Upper lobe of right lung (tissue), 1 donor: ENCODE results near the gene LRRC8E. TPM values are rescaled to one million over a fixed set of nuclear protein-coding genes. Genes with fewer than 3 reads are reported as not detected.

Source experiments
- ATAC-seq: fragments of 200-7000 bp; cut with Tn5 transposase; one replicate; pipeline ENCODE4 v1.9.1; 2020; ENCODE audit warnings: mild to moderate bottlenecking, moderate library complexity
- DNase-seq: peaks from one replicate; pipeline ENCODE4 v3.0.0-alpha.2; 2020
- H3K27ac ChIP-seq: fragments of 200-600 bp; one replicate; pipeline ENCODE4 v1.8.0; 2022
- H3K27me3 ChIP-seq: fragments of 200-600 bp; one replicate; pipeline ENCODE4 v1.8.0; 2022; ENCODE audit warnings: mild to moderate bottlenecking
- H3K36me3 ChIP-seq: fragments of 200-600 bp; one replicate; pipeline ENCODE4 v1.8.0; 2022
- H3K4me1 ChIP-seq: fragments of 200-600 bp; one replicate; pipeline ENCODE4 v1.8.0; 2022
- H3K4me3 ChIP-seq: fragments of 200-600 bp; one replicate; pipeline ENCODE4 v1.8.0; 2022; ENCODE audit warnings: mild to moderate bottlenecking
- H3K9me3 ChIP-seq: fragments of 200-600 bp; one replicate; pipeline ENCODE4 v1.8.0; 2022
- CTCF ChIP-seq: fragments of 200-600 bp; IDR thresholded peaks from one replicate; pipeline ENCODE4 v1.8.0; 2022; ENCODE audit warnings: antibody characterized with exemption
- intact Hi-C: fragments of 100-400 bp; cut with DNase I; formaldehyde crosslinking; loops from one replicate; pipeline ENCODE4 v1.11.0; 2022
- total RNA-seq: library from RNA; stranded (reverse); fragmentation: NEBNext Ultra II Directional; extraction: Animal tissue kit (Norgen Biotek cat#: 25700); gene quantifications from one replicate; pipeline ENCODE4 v1.2.1, GENCODE V29; 2021
- donor health status: DM: no; HTN: yes; CAD: no; lungs with severe emphysema.

LRRC8E gene
- total RNA-seq, 1 donor from 2014 or later = 11.0 TPM

GRCh38 chr19:7941895-7942596 is 53.7 kb downstream of the LRRC8E start:
- Histone ChIP-seq H3K36me3 (peaks cover 36% of the 10 kb centered on the region), H3K9me3 (no peaks in the 10 kb centered on the region), H3K4me3 (no peak overlapping the region), H3K27me3 (no peaks in the 10 kb centered on the region), H3K4me1 (peaks cover 12% of the 10 kb centered on the region), H3K27ac (no peak overlapping the region)
- no peak for DNase-seq
- intact Hi-C loops = loop anchor here (10.0 kb wide), 1 partner anchor 313 kb away; no protein-coding TSS in a partner anchor
- no peak for TF ChIP-seq CTCF
- ATAC-seq = no peak

DNA sequence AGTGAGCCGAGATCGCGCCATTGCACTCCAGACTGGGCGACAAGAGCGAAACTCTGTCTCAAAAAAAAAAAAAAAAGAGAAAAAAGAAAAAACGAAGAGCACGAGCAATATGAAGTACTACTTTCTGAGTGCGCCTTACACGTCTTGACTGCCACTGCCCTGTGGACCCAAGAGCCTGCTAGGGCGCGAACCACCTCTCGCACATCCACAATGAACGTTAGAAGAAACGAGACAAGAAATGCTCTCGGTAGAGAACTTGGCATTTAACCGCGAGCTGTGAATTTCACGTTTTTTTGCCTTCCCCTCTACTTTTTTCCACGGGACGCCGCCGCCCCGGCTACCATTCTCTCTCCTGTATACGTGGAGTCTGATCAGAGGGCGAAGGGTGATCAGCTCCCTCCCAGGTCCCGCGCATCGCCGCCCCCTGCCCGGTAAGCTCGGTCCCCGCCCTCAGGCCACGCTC is 54.7 kb downstream of the LRRC8E start:
- H3K27ac ChIP-seq = peak overlapping the region; percentile 98
- intact Hi-C loops = loop anchor here (10.0 kb wide), 1 partner anchor 312 kb away; no protein-coding TSS in a partner anchor
- peaks cover 12% of the 10 kb centered on the region for H3K4me1 ChIP-seq
- peaks cover 26% of the 10 kb centered on the region for H3K36me3 ChIP-seq
- no peaks in the 10 kb centered on the region for H3K9me3 ChIP-seq
- peak overlapping the region; percentile 92 for H3K4me3 ChIP-seq
- TF ChIP-seq CTCF = no peak
- DNase-seq (no peak), ATAC-seq (no peak)
- H3K27me3 ChIP-seq = no peaks in the 10 kb centered on the region

GRCh38 chr19:7943444-7944176 is 55.3 kb downstream of the LRRC8E start, which contains the start of gene TIMM44:
Gene TIMM44 (minus strand): TSS chr19:7943666. CDS start chr19:7943651, 15 bp downstream.
- H3K27me3 ChIP-seq = no peaks in the 10 kb centered on the region
- ATAC-seq (peak; percentile 99), DNase-seq (peak; percentile 99)
- H3K4me3 ChIP-seq = peak within 1 kb of the TSS; percentile 92
- H3K36me3 ChIP-seq = peaks cover 22% of the 10 kb centered on the region
- no peaks in the 10 kb centered on the region for H3K9me3 ChIP-seq
- intact Hi-C loops = loop anchor here (10.0 kb wide), 1 partner anchor 311 kb away; no protein-coding TSS in a partner anchor
- H3K4me1 ChIP-seq = peaks cover 12% of the 10 kb centered on the region
- peak within 1 kb of the TSS; percentile 98 for H3K27ac ChIP-seq
- TF ChIP-seq CTCF = no peak

GRCh38 chr19:7944177-7944761 is 56.0 kb downstream of the LRRC8E start:
- Histone ChIP-seq H3K36me3 (peaks cover 16% of the 10 kb centered on the region), H3K27ac (peak overlapping the region; percentile 88), H3K4me1 (peaks cover 12% of the 10 kb centered on the region), H3K4me3 (peak overlapping the region; percentile 92), H3K27me3 (no peaks in the 10 kb centered on the region), H3K9me3 (no peaks in the 10 kb centered on the region)
- TF ChIP-seq CTCF = peak; percentile 82
- intact Hi-C loops = loop anchor here (10.0 kb wide), 1 partner anchor 311 kb away; no protein-coding TSS in a partner anchor
- ATAC-seq = peak; percentile 66
- peak; percentile 87 for DNase-seq

- no peaks in the 10 kb centered on the region for H3K27me3 ChIP-seq
- no peak for TF ChIP-seq CTCF
- H3K27ac ChIP-seq = no peak overlapping the region
- no peak for DNase-seq
- no peak overlapping the region for H3K4me3 ChIP-seq
- H3K36me3 ChIP-seq = no peaks in the 10 kb centered on the region
- ATAC-seq = no peak
- H3K4me1 ChIP-seq = peaks cover 8% of the 10 kb centered on the region
- no peaks in the 10 kb centered on the region for H3K9me3 ChIP-seq
- intact Hi-C loops = loop anchor here (10.0 kb wide), 1 partner anchor 307 kb away; no protein-coding TSS in a partner anchor
Observed at GRCh38 chr19:7947939-7948338, 59.6 kb downstream of the LRRC8E start.

Other genes with a start within 250 kb of the LRRC8E start
- 12.5 TPM for gene RETN, start 219.5 kb upstream of the LRRC8E start, total RNA-seq
- 97.9 TPM for gene MCEMP1, start 211.4 kb upstream of the LRRC8E start, total RNA-seq
- 83.9 TPM for gene TRAPPC5, start 207.7 kb upstream of the LRRC8E start, total RNA-seq
- 0.58 TPM for gene FCER2, start 186.4 kb upstream of the LRRC8E start, total RNA-seq
- 1.4 TPM for gene CLEC4G, start 156.4 kb upstream of the LRRC8E start, total RNA-seq
- 10.6 TPM for gene CD209, start 141.0 kb upstream of the LRRC8E start, total RNA-seq
- 4.8 TPM for gene CLEC4M, start 125.3 kb upstream of the LRRC8E start, total RNA-seq
- 15.5 TPM for gene EVI5L, start 58.3 kb upstream of the LRRC8E start, total RNA-seq
- gene PRR36, start 14.1 kb upstream of the LRRC8E start, total RNA-seq = 2.6 TPM
- gene MAP2K7, start 15.4 kb downstream of the LRRC8E start, total RNA-seq = 36.4 TPM
- 1.2 TPM for gene TGFBR3L, start 26.3 kb downstream of the LRRC8E start, total RNA-seq
- gene SNAPC2, start 31.8 kb downstream of the LRRC8E start, total RNA-seq = 28.9 TPM
- 1.2 TPM for gene CTXN1, start 37.6 kb downstream of the LRRC8E start, total RNA-seq
- gene TIMM44, start 55.2 kb downstream of the LRRC8E start, total RNA-seq = 49.8 TPM
- 65.9 TPM for gene ELAVL1, start 117.1 kb downstream of the LRRC8E start, total RNA-seq
- not detected for gene CCL25, start 164.2 kb downstream of the LRRC8E start, total RNA-seq